ENCODE data around the gene PRPF40A.

DNA sequence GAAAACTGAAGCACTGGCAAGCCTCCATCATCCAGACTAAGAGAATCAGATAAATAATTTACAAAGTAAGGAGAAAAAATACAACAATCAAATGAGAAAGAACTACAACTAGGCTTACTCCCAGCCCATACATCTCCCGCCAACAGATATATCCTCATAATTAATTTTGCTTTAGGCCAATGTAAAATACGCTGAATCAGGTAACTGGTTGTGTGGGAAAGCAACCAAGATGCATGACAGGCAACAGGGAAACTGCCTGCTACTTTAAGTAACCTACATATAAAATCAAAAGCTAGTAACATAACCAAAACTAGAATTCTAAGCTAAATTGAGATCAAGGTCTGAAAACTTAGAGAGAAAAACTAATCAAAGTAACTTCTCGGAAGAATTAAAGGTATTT is 21.5 kb downstream of the PRPF40A start:
- TF ChIP-seq, protein P1, sequence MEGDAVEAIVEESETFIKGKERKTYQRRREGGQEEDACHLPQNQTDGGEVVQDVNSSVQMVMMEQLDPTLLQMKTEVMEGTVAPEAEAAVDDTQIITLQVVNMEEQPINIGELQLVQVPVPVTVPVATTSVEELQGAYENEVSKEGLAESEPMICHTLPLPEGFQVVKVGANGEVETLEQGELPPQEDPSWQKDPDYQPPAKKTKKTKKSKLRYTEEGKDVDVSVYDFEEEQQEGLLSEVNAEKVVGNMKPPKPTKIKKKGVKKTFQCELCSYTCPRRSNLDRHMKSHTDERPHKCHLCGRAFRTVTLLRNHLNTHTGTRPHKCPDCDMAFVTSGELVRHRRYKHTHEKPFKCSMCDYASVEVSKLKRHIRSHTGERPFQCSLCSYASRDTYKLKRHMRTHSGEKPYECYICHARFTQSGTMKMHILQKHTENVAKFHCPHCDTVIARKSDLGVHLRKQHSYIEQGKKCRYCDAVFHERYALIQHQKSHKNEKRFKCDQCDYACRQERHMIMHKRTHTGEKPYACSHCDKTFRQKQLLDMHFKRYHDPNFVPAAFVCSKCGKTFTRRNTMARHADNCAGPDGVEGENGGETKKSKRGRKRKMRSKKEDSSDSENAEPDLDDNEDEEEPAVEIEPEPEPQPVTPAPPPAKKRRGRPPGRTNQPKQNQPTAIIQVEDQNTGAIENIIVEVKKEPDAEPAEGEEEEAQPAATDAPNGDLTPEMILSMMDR (IDR thresholded peaks at IDR 0.05; ENCODE audit: borderline replicate concordance, extremely low read depth, low read length, poor library complexity, severe bottlenecking) = no peak
- no peak for TF ChIP-seq EZH2 (IDR thresholded peaks at IDR 0.05; ENCODE audit: borderline replicate concordance, low read depth, low read length, severe bottlenecking)
